Keratinocyte (primary cell): ENCODE measurements around the gene FBXW5. TPM values are rescaled to one million over a fixed set of nuclear protein-coding genes. Genes with fewer than 3 reads are reported as not detected.

Source experiments
- DNase-seq: peaks from one replicate; pipeline ENCODE4 v3.0.0-alpha.2; 2011; ENCODE audit warnings: low read depth, missing footprints, low spot score
- FAIRE-seq: peaks from 2 replicates; lab custom pipeline; 2011; peaks lifted over from hg19 to GRCh38; lab: Jason Lieb, UNC
- H2AFZ ChIP-seq: 2 replicates; pipeline ENCODE4 v1.6.0; 2012; ENCODE audit warnings: low read length, control low read depth, inconsistent platforms; ENCODE audit not compliant: control insufficient read depth
- H3K27ac ChIP-seq: 2 replicates; pipeline ENCODE4 v1.5.1; 2011; ENCODE audit warnings: low read length; ENCODE audit not compliant: control insufficient read depth, insufficient read depth
- H3K27me3 ChIP-seq: 3 replicates; pipeline ENCODE4 v1.6.0; 2011; ENCODE audit warnings: low read length; ENCODE audit not compliant: control insufficient read depth, insufficient read depth; ENCODE audit errors: extremely low read depth
- H3K36me3 ChIP-seq, 2 experiments: 2 replicates in 1 of 2; 3 replicates in 1 of 2; pipeline ENCODE4 v1.5.1; 2011; ENCODE audit warnings: low read length in 2 of 2, mild to moderate bottlenecking in 1 of 2; ENCODE audit not compliant: control insufficient read depth in 2 of 2, insufficient read depth in 2 of 2; ENCODE audit errors: extremely low read depth in 1 of 2
- H3K4me1 ChIP-seq: 3 replicates; pipeline ENCODE4 v1.5.1; 2011; ENCODE audit warnings: low read length; ENCODE audit not compliant: control insufficient read depth, insufficient read depth; ENCODE audit errors: extremely low read depth
- H3K4me2 ChIP-seq: 3 replicates; pipeline ENCODE4 v1.6.0; 2011; ENCODE audit warnings: low read depth, low read length; ENCODE audit not compliant: control insufficient read depth, insufficient read depth; ENCODE audit errors: extremely low read depth
- H3K4me3 ChIP-seq, 3 experiments: fragments of 200-600 bp in 1 of 3; sonication (generic) in 1 of 3; 2 replicates in 2 of 3; 3 replicates in 1 of 3; pipeline ENCODE4 v1.5.1; 2011 to 2016; ENCODE audit warnings: low read length in 3 of 3, mild to moderate bottlenecking in 3 of 3, control low read depth in 2 of 3, inconsistent platforms in 1 of 3, low read depth in 1 of 3, mixed read lengths in 1 of 3, mixed run types in 1 of 3, moderate library complexity in 1 of 3; ENCODE audit not compliant: control insufficient read depth in 2 of 3, insufficient read depth in 2 of 3; ENCODE audit errors: extremely low read depth in 1 of 3
- H3K79me2 ChIP-seq: 2 replicates; pipeline ENCODE4 v1.6.0; 2012; ENCODE audit warnings: low read length; ENCODE audit not compliant: control insufficient read depth, insufficient read depth
- H3K9ac ChIP-seq: 3 replicates; pipeline ENCODE4 v1.6.0; 2011; ENCODE audit warnings: low read length; ENCODE audit not compliant: control insufficient read depth, insufficient read depth; ENCODE audit errors: extremely low read depth
- H3K9me1 ChIP-seq: 3 replicates; pipeline ENCODE4 v1.6.0; 2011; ENCODE audit warnings: low read length; ENCODE audit not compliant: control insufficient read depth, insufficient read depth; ENCODE audit errors: extremely low read depth
- H3K9me3 ChIP-seq: 2 replicates; pipeline ENCODE4 v1.5.1; 2012; ENCODE audit warnings: low read depth, low read length; ENCODE audit not compliant: control insufficient read depth
- H4K20me1 ChIP-seq: 3 replicates; pipeline ENCODE4 v1.6.0; 2011; ENCODE audit warnings: low read length; ENCODE audit not compliant: control insufficient read depth, insufficient read depth; ENCODE audit errors: extremely low read depth
- EZH2 ChIP-seq: IDR thresholded peaks from one replicate; pipeline ENCODE4 v1.6.1; 2012; ENCODE audit warnings: inconsistent platforms, mild to moderate bottlenecking, low read length, moderate library complexity
- dilution Hi-C: fragments of 300-500 bp; cut with MboI; formaldehyde crosslinking; loops from one replicate; pipeline ENCODE4 v1.7.0; 2020; ENCODE audit warnings: low sequenced_read_pairs; ENCODE audit not compliant: extremely low pct_ligation_motif_present
- polyA plus RNA-seq, 5 experiments: library from polyadenylated mRNA; depleted of rRNA in 3 of 5; stranded (reverse) in 3 of 5; stranded (forward) in 1 of 5; unstranded in 1 of 5; fragments of >200 nt; gene quantifications; 1 replicate in 1 of 5; 2 replicates in 3 of 5; 3 replicates in 1 of 5; pipeline versions ENCODE4 v1.2.1 to v1.2.3, GENCODE V29; 2011 to 2012; ENCODE audit warnings: missing spikeins in 2 of 5, low read depth in 1 of 5, low replicate concordance in 1 of 5
- TF ChIP-seq, protein P1 (sequence below), 3 experiments: IDR thresholded peaks in 1 of 3; conservative IDR thresholded peaks in 1 of 3; optimal IDR thresholded peaks in 1 of 3; 2 replicates in 2 of 3; 3 replicates in 1 of 3; pipeline versions ENCODE3 to v1.5.1; 2011; ENCODE audit warnings: low read length in 3 of 3, mild to moderate bottlenecking in 3 of 3, moderate library complexity in 2 of 3, control low read depth in 1 of 3, inconsistent platforms in 1 of 3; ENCODE audit not compliant: insufficient read depth in 2 of 3; ENCODE audit errors: extremely low read depth in 1 of 3

Gene FBXW5
- polyA plus RNA-seq, 1 donor (not counting 4 experiments of a cell fraction or from before 2014, with no cell fraction given) = 23.0 TPM

DNA sequence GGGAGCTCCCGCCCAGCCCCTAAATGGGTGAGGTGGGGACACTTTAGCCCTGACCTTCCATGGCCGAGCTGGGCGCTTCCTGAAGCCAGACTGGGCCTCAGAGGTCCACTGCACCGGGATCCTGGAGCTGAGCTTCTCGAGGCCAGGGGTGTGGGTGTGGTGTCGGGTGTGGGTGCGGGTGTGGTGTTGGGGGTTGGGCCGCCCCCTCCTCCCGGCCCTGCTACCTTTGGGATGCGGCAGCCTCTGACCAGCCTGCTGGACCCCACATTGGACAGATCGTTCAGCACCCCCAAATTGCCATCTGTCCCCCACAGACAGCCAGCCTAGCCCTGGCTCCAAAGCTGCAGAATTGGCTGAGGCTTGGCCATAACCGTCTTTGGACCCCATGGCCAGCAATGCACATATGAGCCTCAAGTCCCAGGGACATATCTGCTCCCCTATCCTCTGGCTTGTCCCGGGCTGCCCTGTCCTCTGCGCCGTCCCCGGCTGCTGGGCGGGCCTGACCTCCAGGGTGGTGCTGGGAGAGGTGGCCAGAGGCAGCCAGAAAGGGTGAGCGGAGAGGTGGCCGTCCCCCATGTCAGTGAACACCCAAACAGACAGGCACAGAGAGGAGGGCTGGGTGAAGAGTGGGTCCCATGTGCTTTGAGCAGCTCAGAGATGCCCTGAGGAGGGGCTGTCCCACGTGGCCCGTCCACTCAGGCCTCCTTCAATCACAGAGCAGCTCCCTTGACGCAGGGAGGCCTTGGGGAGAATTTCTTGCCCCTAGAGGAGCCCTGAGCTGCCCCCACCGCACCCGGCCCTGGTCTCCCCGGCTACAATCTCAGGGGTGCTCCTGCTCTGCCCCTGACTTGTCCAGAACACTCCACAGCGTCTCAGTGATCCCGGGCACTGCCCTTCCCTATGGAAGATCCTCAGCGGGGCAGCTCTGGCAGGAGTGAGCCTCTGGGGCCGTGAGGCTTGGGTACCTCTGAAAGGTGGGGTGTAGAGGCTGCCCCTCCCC is 29.4 kb upstream of the FBXW5 start:
- Histone ChIP-seq H3K4me2 (no peak overlapping the region), H3K4me3 (no peak overlapping the region), H2AFZ (no peak overlapping the region), H3K9me3 (no peaks in the 10 kb centered on the region), H3K27me3 (no peaks in the 10 kb centered on the region), H3K79me2 (no peaks in the 10 kb centered on the region), H3K9me1 (no peaks in the 10 kb centered on the region), H4K20me1 (no peaks in the 10 kb centered on the region), H3K27ac (no peak overlapping the region), H3K4me1 (peaks cover 8% of the 10 kb centered on the region), H3K9ac (no peak overlapping the region), H3K36me3 (no peaks in the 10 kb centered on the region)
- TF ChIP-seq, protein P1, sequence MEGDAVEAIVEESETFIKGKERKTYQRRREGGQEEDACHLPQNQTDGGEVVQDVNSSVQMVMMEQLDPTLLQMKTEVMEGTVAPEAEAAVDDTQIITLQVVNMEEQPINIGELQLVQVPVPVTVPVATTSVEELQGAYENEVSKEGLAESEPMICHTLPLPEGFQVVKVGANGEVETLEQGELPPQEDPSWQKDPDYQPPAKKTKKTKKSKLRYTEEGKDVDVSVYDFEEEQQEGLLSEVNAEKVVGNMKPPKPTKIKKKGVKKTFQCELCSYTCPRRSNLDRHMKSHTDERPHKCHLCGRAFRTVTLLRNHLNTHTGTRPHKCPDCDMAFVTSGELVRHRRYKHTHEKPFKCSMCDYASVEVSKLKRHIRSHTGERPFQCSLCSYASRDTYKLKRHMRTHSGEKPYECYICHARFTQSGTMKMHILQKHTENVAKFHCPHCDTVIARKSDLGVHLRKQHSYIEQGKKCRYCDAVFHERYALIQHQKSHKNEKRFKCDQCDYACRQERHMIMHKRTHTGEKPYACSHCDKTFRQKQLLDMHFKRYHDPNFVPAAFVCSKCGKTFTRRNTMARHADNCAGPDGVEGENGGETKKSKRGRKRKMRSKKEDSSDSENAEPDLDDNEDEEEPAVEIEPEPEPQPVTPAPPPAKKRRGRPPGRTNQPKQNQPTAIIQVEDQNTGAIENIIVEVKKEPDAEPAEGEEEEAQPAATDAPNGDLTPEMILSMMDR (optimal IDR thresholded peaks at IDR 0.05 in 1 of 3, IDR thresholded peaks at IDR 0.05 in 1 of 3, conservative IDR thresholded peaks at IDR 0.05 in 1 of 3; ENCODE audit: extremely low read depth in 1 of 3, insufficient read depth in 2 of 3, low read length in 3 of 3) = no peak
- TF ChIP-seq EZH2 = no peak
- DNase-seq (no peak), FAIRE-seq (no peak)
- dilution Hi-C loops = no loop called here

DNA sequence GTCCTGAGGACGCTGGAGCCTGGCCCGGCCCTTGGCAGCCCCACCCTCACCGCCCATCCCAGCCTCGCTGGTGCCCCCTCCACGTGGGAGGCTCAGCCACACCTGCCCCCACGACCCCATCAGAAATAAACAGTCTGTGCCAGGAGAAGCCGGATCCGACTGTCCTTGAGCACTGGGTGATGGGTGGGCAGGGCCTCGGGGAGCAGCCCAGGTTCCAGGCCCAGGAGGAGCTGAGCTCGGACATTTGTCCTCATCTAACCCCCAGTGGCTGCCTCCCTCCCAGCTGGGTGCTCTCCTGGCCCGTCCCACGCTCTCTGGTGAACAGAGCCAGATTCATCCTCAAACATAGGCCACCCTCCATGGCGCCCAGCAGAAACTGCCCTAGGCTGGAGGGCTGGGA is 28.2 kb upstream of the FBXW5 start:
- TF ChIP-seq, protein P1 (optimal IDR thresholded peaks at IDR 0.05 in 1 of 3, IDR thresholded peaks at IDR 0.05 in 1 of 3, conservative IDR thresholded peaks at IDR 0.05 in 1 of 3; ENCODE audit: extremely low read depth in 1 of 3, insufficient read depth in 2 of 3, low read length in 3 of 3) = no peak
- H3K4me3 ChIP-seq = no peak overlapping the region
- no peak for FAIRE-seq

More for the DNA sequence above, 28.2 kb upstream of the FBXW5 start:
- DNase-seq = no peak
- Histone ChIP-seq H4K20me1 (no peaks in the 10 kb centered on the region), H3K4me1 (peaks cover 8% of the 10 kb centered on the region), H2AFZ (no peak overlapping the region), H3K9me1 (no peaks in the 10 kb centered on the region), H3K4me2 (no peak overlapping the region), H3K36me3 (no peaks in the 10 kb centered on the region), H3K9ac (no peak overlapping the region), H3K79me2 (no peaks in the 10 kb centered on the region), H3K27me3 (no peaks in the 10 kb centered on the region), H3K9me3 (no peaks in the 10 kb centered on the region), H3K27ac (no peak overlapping the region)
- dilution Hi-C loops = no loop called here
